GM21360 (cell line): ENCODE results near the gene ZNF296.

ENCODE experiments used
- ATAC-seq: cut with Tn5 transposase; IDR thresholded peaks from one replicate; pipeline ENCODE4 v1.9.1; 2021; ENCODE audit warnings: mild to moderate bottlenecking, moderate library complexity; ENCODE audit not compliant: unreplicated experiment

The ZNF296 gene

DNA sequence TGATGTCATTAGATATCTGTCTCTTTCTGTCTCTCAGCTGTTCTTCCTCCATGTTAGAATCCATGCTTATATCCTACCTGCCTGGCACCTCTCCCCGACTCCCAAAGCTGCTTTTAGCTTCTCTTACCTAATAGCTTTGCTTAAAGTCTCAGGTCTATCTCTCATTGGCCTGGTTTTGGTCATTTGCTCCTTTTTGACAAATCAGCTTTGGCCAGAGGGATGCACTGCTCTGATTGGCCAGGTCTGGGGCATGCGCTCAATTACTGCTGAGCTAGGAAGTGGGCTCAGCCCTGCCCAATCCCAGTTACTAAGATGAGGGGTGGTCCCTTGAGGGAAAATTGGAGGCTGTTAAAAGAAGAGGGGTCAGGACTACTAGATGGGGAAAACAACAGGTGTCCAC is 48.9 kb downstream of the ZNF296 start:
- no peak for ATAC-seq

DNA sequence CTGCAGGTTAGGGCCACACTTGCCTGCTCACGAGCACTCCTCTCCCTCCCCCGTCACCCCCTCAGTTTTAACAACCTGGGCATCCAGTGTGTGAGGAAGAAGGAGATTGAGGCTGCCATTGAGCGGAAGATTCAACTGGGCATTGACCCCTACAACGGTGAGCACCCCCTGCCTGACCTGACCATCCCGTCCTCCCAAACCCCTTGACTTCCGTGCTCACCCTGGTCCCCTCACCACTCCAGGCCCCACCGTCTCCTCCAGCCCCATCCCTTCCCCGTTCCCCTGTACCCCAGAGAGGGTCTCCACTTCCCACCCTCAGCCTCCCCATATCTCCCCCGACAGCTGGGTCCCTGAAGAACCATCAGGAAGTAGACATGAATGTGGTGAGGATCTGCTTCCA is 51.0 kb downstream of the ZNF296 start:
- no peak for ATAC-seq

DNA sequence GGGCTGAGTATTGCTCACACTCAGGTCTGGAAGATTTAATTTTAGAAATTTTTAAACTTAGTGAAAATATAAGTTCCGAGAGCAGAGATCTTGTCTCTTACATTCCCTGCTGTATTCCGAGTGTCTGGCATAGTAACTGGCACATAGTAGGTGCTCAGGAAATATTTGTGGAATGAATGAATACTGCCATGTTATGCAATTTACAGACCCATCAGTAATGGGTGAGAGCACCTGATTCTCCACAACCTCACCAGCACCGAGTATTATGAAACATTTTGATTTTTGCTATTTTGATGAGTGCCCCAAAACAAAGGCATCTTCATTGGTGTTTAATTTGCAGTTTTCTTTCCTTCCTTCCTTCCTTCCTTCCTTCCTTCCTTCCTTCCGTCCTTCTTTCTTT is 53.2 kb downstream of the ZNF296 start:
- ATAC-seq = no peak

DNA sequence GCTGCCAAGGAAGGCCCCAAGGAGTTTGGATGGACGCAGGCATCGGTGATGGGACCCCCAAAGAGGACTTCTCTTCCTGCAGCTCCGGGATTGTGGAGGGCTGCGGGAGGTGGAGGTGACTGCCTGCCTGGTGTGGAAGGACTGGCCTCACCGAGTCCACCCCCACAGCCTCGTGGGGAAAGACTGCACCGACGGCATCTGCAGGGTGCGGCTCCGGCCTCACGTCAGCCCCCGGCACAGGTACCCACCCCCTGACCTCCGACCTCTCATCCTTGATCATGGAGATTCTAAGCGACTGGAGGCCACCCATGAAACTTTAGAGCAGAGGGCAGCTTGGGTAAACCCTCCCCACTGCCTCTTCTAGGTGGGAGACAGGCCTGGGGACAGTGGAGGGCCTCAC is 54.3 kb downstream of the ZNF296 start:
- no peak for ATAC-seq
